H1 (cell line): Measurements from ENCODE around the gene SLC6A12. TPM values are rescaled to one million over a fixed set of nuclear protein-coding genes. Genes with fewer than 3 reads are reported as not detected.

Source experiments
- CTCF ChIA-PET: fragments of 300-600 bp; sonication (Branson Sonifier 250); formaldehyde crosslinking; loops from one replicate; lab custom pipeline; 2021; ENCODE audit not compliant: partially characterized antibody; lab: Charles Lee
- POLR2A ChIA-PET: fragments of 300-600 bp; sonication (Branson Sonifier 250); formaldehyde crosslinking; loops from one replicate; lab custom pipeline; 2021; ENCODE audit warnings: inconsistent platforms; ENCODE audit not compliant: partially characterized antibody; lab: Charles Lee
- DNase-seq, 2 experiments: peaks; one replicate each; pipeline versions ENCODE4 v3.0.0 to v3.0.0-alpha.2; 2010 to 2022; ENCODE audit warnings: low spot score in 2 of 2, low read depth in 1 of 2, mixed read lengths in 1 of 2
- FAIRE-seq: peaks from 2 replicates; lab custom pipeline; 2011; peaks lifted over from hg19 to GRCh38; lab: Jason Lieb, UNC
- H2AFZ ChIP-seq: 2 replicates; pipeline ENCODE4 v1.8.1; 2012; ENCODE audit warnings: low read length, inconsistent platforms
- H2AK5ac ChIP-seq: 2 replicates; pipeline ENCODE4 v1.6.1; 2013; ENCODE audit warnings: low read depth, low read length
- H2BK120ac ChIP-seq: replicated peaks from 2 replicates; pipeline ENCODE3; 2013; ENCODE audit warnings: low read depth, low read length, inconsistent platforms
- H2BK12ac ChIP-seq: 2 replicates; pipeline ENCODE4 v1.6.1; 2013; ENCODE audit warnings: low read depth, low read length
- H2BK15ac ChIP-seq: 2 replicates; pipeline ENCODE4 v1.6.1; 2013; ENCODE audit warnings: low read length
- H2BK20ac ChIP-seq: 2 replicates; pipeline ENCODE4 v1.6.1; 2013; ENCODE audit warnings: low read length
- H2BK5ac ChIP-seq: 2 replicates; pipeline ENCODE4 v1.6.1; 2013; ENCODE audit warnings: low read depth, low read length
- H3K14ac ChIP-seq: 2 replicates; pipeline ENCODE4 v1.6.1; 2013; ENCODE audit warnings: inconsistent platforms; ENCODE audit not compliant: insufficient read length
- H3K18ac ChIP-seq: 2 replicates; pipeline ENCODE4 v1.6.1; 2013; ENCODE audit warnings: low read length; ENCODE audit errors: extremely low read depth
- H3K23ac ChIP-seq: 2 replicates; pipeline ENCODE4 v1.6.1; 2013; ENCODE audit warnings: inconsistent platforms; ENCODE audit not compliant: insufficient read length
- H3K23me2 ChIP-seq: 2 replicates; pipeline ENCODE4 v1.6.1; 2013; ENCODE audit warnings: low read depth, low read length
- H3K27ac ChIP-seq: 2 replicates; pipeline ENCODE4 v1.6.1; 2011; ENCODE audit warnings: low read depth, low read length, inconsistent platforms
- H3K27me3 ChIP-seq, 4 experiments: replicated peaks in 1 of 4; 1 replicate in 1 of 4; 2 replicates in 3 of 4; pipeline versions ENCODE4 v1.6.1 to v1.8.1; 2011 to 2013; ENCODE audit warnings: low read length in 3 of 4, mild to moderate bottlenecking in 3 of 4, inconsistent platforms in 2 of 4, mixed read lengths in 2 of 4, moderate library complexity in 1 of 4; ENCODE audit not compliant: control insufficient read depth in 3 of 4, insufficient read depth in 3 of 4; ENCODE audit errors: extremely low read depth in 1 of 4
- H3K36me3 ChIP-seq, 4 experiments: 2 replicates each; pipeline versions ENCODE4 v1.6.1 to v1.8.1; 2011 to 2013; ENCODE audit warnings: mild to moderate bottlenecking in 4 of 4, low read length in 3 of 4, moderate library complexity in 2 of 4, control low read depth in 1 of 4, inconsistent platforms in 1 of 4; ENCODE audit not compliant: insufficient read depth in 4 of 4, control insufficient read depth in 2 of 4
- H3K4ac ChIP-seq: replicated peaks from 2 replicates; pipeline ENCODE3; 2013; ENCODE audit warnings: low read length, low read depth, mixed read lengths, inconsistent platforms; ENCODE audit not compliant: insufficient read length
- H3K4me1 ChIP-seq, 4 experiments: replicated peaks in 1 of 4; 1 replicate in 1 of 4; 2 replicates in 3 of 4; pipeline versions ENCODE4 v1.6.1 to v1.8.1; 2011 to 2013; ENCODE audit warnings: low read length in 3 of 4, inconsistent platforms in 2 of 4, mixed read lengths in 1 of 4; ENCODE audit not compliant: insufficient read depth in 4 of 4, control insufficient read depth in 3 of 4
- H3K4me2 ChIP-seq, 2 experiments: 2 replicates each; pipeline versions ENCODE4 v1.6.1 to v1.8.1; 2011 to 2013; ENCODE audit warnings: low read depth in 2 of 2, low read length in 2 of 2, control low read depth in 1 of 2, inconsistent platforms in 1 of 2, mild to moderate bottlenecking in 1 of 2; ENCODE audit not compliant: insufficient read depth in 1 of 2
- H3K4me3 ChIP-seq, 4 experiments: fragments of 200-600, 300-600 bp in 1 of 4; sonication (generic), shearing (Covaris generic), sonication (Bioruptor Twin) in 1 of 4; 2 replicates each; pipeline versions ENCODE4 v1.5.1 to v1.8.1; 2011 to 2016; ENCODE audit warnings: low read length in 4 of 4, low read depth in 3 of 4, control low read depth in 2 of 4, inconsistent platforms in 2 of 4, mild to moderate bottlenecking in 2 of 4, mixed read lengths in 1 of 4, moderate library complexity in 1 of 4; ENCODE audit not compliant: insufficient read depth in 2 of 4; ENCODE audit errors: extremely low read depth in 1 of 4
- H3K56ac ChIP-seq: replicated peaks from 2 replicates; pipeline ENCODE3; 2013; ENCODE audit warnings: low read depth, mild to moderate bottlenecking, mixed read lengths, low read length, inconsistent platforms; ENCODE audit not compliant: insufficient read length
- H3K79me1 ChIP-seq: 2 replicates; pipeline ENCODE4 v1.6.1; 2013; ENCODE audit warnings: low read depth, low read length, control low read depth
- H3K79me2 ChIP-seq, 2 experiments: 2 replicates each; pipeline versions ENCODE4 v1.6.1 to v1.8.1; 2012 to 2013; ENCODE audit warnings: low read length in 2 of 2, mild to moderate bottlenecking in 2 of 2, inconsistent platforms in 1 of 2; ENCODE audit not compliant: insufficient read depth in 2 of 2, control insufficient read depth in 1 of 2
- H3K9ac ChIP-seq, 4 experiments: replicated peaks in 1 of 4; 1 replicate in 1 of 4; 2 replicates in 3 of 4; pipeline versions ENCODE4 v1.6.1 to v1.8.1; 2011 to 2013; ENCODE audit warnings: low read depth in 3 of 4, low read length in 3 of 4, control low read depth in 2 of 4, mild to moderate bottlenecking in 2 of 4, moderate library complexity in 2 of 4, inconsistent platforms in 1 of 4; ENCODE audit errors: extremely low read depth in 1 of 4
- H3K9me3 ChIP-seq, 2 experiments: 2 replicates each; pipeline versions ENCODE4 v1.6.1 to v1.8.1; 2012 to 2013; ENCODE audit warnings: mild to moderate bottlenecking in 2 of 2, moderate library complexity in 2 of 2, control low read depth in 1 of 2, inconsistent platforms in 1 of 2, low read depth in 1 of 2, low read length in 1 of 2, mixed read lengths in 1 of 2; ENCODE audit not compliant: insufficient read depth in 2 of 2
- H4K20me1 ChIP-seq, 2 experiments: replicated peaks in 1 of 2; 2 replicates each; pipeline versions ENCODE3 to v1.8.1; 2011 to 2013; ENCODE audit warnings: inconsistent platforms in 2 of 2, low read length in 2 of 2, mild to moderate bottlenecking in 1 of 2; ENCODE audit not compliant: insufficient read depth in 2 of 2, control insufficient read depth in 1 of 2
- H4K5ac ChIP-seq: 2 replicates; pipeline ENCODE4 v1.6.1; 2013; ENCODE audit warnings: low read length, low read depth, mixed read lengths, inconsistent platforms; ENCODE audit not compliant: insufficient read length
- H4K8ac ChIP-seq: 2 replicates; pipeline ENCODE4 v1.8.0; 2013; ENCODE audit warnings: mild to moderate bottlenecking, moderate library complexity, low read length, inconsistent platforms; ENCODE audit not compliant: insufficient read depth; ENCODE audit errors: extremely low read depth
- H4K91ac ChIP-seq: replicated peaks from 2 replicates; pipeline ENCODE3; 2013; ENCODE audit warnings: low read length, mixed read lengths, inconsistent platforms; ENCODE audit not compliant: insufficient read length
- BCL11A ChIP-seq, 2 experiments: IDR thresholded peaks; one replicate each; pipeline ENCODE4 v1.6.1; 2011; ENCODE audit warnings: low read depth in 2 of 2, low read length in 2 of 2, mild to moderate bottlenecking in 2 of 2
- CEBPB ChIP-seq: IDR thresholded peaks from 2 replicates; pipeline ENCODE4 v1.6.1; 2012; ENCODE audit warnings: low read depth, low read length
- E2F6 ChIP-seq: IDR thresholded peaks from 2 replicates; pipeline ENCODE4 v1.6.1; 2012; ENCODE audit warnings: inconsistent platforms
- EZH2 ChIP-seq: fragments of 200-600 bp; sonication (generic); IDR thresholded peaks from 2 replicates; pipeline ENCODE4 v1.7.1; 2012; ENCODE audit warnings: low read depth, mild to moderate bottlenecking, moderate library complexity, low read length, inconsistent platforms; ENCODE audit not compliant: severe bottlenecking
- JUN ChIP-seq: IDR thresholded peaks from 2 replicates; pipeline ENCODE4 v1.6.1; 2011; ENCODE audit warnings: low read depth, mild to moderate bottlenecking, improper control_type of control experiment, low read length
- KDM1A ChIP-seq: fragments of 200-600, 300-600 bp; sonication (generic); IDR thresholded peaks from 2 replicates; pipeline ENCODE4 v1.7.1; 2016; ENCODE audit warnings: mild to moderate bottlenecking, low read length, borderline replicate concordance
- KDM4A ChIP-seq: IDR thresholded peaks from one replicate; pipeline ENCODE4 v1.7.1; 2012; ENCODE audit warnings: low read depth, mild to moderate bottlenecking, moderate library complexity, low read length, inconsistent platforms; ENCODE audit not compliant: severe bottlenecking
- MAFK ChIP-seq: IDR thresholded peaks from 2 replicates; pipeline ENCODE4 v1.6.1; 2012; ENCODE audit warnings: low read depth, mild to moderate bottlenecking, improper control_type of control experiment, low read length
- SP1 ChIP-seq: IDR thresholded peaks from 2 replicates; pipeline ENCODE4 v1.6.1; 2011; ENCODE audit warnings: low read depth, low read length
- TAF1 ChIP-seq: IDR thresholded peaks from 2 replicates; pipeline ENCODE4 v1.6.1; 2011; ENCODE audit warnings: mild to moderate bottlenecking, low read depth, low read length
- TAF7 ChIP-seq: optimal IDR thresholded peaks from 2 replicates; pipeline ENCODE3; 2011; ENCODE audit warnings: low read depth, mild to moderate bottlenecking, inconsistent platforms, low read length, moderate library complexity, borderline replicate concordance
- TCF12 ChIP-seq: IDR thresholded peaks from 2 replicates; pipeline ENCODE4 v1.6.1; 2011; ENCODE audit warnings: low read depth, mild to moderate bottlenecking, low read length
- ZNF274 ChIP-seq: IDR thresholded peaks from 2 replicates; pipeline ENCODE4 v1.7.0; 2012; ENCODE audit warnings: low read length, borderline replicate concordance; ENCODE audit errors: extremely low read depth
- WGBS, 2 experiments: shearing (Covaris generic) in 1 of 2; methylation state at CpG; one replicate each; pipeline versions ENCODE4 v1.1.6 to v1.1.7; 2013 to 2015; ENCODE audit warnings: low lambda C conversion rate in 2 of 2, mixed read lengths in 2 of 2, inconsistent platforms in 1 of 2, low coverage in 1 of 2, missing lambda C conversion rate in 1 of 2; ENCODE audit not compliant: insufficient replicate concordance in 2 of 2, insufficient coverage in 1 of 2, insufficient read length in 1 of 2; ENCODE audit errors: extremely low coverage in 1 of 2, missing lambda C conversion rate in 1 of 2; 5-methylcytosine and 5-hydroxymethylcytosine counted together
- polyA plus RNA-seq, 7 experiments: library from polyadenylated mRNA; depleted of rRNA in 3 of 7; stranded (reverse) in 5 of 7; unstranded in 2 of 7; fragments of >200 nt in 5 of 7; fragments of 200-250 nt in 2 of 7; gene quantifications; 1 replicate in 5 of 7; 2 replicates in 1 of 7; 4 replicates in 1 of 7; pipeline versions ENCODE4 v1.2.1 to v1.2.3, GENCODE V29; 2011 to 2013; ENCODE audit warnings: missing spikeins in 2 of 7, mixed read lengths in 2 of 7
- total RNA-seq: library from RNA; stranded (reverse); fragmentation: NEBNext Ultra II Directional; extraction: Animal tissue kit (Norgen Biotek cat#: 25700); gene quantifications from 2 replicates; pipeline ENCODE4 v1.2.1, GENCODE V29; 2021

SLC6A12 gene
- total and polyA plus RNA-seq, 2 of the 8 experiments (the other 6 are each of a cell fraction or from before 2014, with no cell fraction given), result 0.70 to 1.1 TPM

- Histone ChIP-seq H3K79me1 (no peaks in the 10 kb centered on the region), H3K14ac (no peak overlapping the region), H3K56ac (no peak overlapping the region), H3K9me3 (no peaks in the 10 kb centered on the region; a peak in 1 of 4 replicates), H4K91ac (no peak overlapping the region), H2AFZ (no peak overlapping the region), H3K4ac (no peak overlapping the region), H3K4me3 (no peak overlapping the region), H2BK15ac (no peak overlapping the region), H3K36me3 (no peaks in the 10 kb centered on the region), H3K18ac (no peak overlapping the region), H2BK12ac (no peak overlapping the region), H4K8ac (no peak overlapping the region), H3K23ac (no peak overlapping the region), H3K23me2 (peaks cover 2% of the 10 kb centered on the region; the same call in 1 of the 2 replicates), H4K5ac (no peak overlapping the region), H2BK20ac (no peak overlapping the region), H2BK120ac (no peak overlapping the region), H3K4me2 (no peak overlapping the region; a peak in 1 of 4 replicates), H4K20me1 (no peaks in the 10 kb centered on the region), H2BK5ac (no peak overlapping the region), H2AK5ac (no peak overlapping the region), H3K4me1 (peaks cover 0 to 3% (median 2%) of the 10 kb centered on the region in 4 experiments; a peak in 2 of 7 replicates), H3K27me3 (peaks cover 0 to 15% (median 5%) of the 10 kb centered on the region in 4 experiments; a peak in 5 of 7 replicates), H3K79me2 (no peaks in the 10 kb centered on the region), H3K9ac (no peak overlapping the region), H3K27ac (no peak overlapping the region)
- 85% methylated on average over 6 of the region's 6 CpGs; no CpG with 5 or more reads in 1 of the 2 experiments for WGBS, 2 experiments
- ChIA-PET POLR2A (interaction anchor here (1.2 to 2.1 kb wide), 2 partner anchors 16 to 23 kb away, joined by 4 read pairs; no protein-coding TSS in a partner anchor), CTCF (interaction anchor here (0.7 to 7.0 kb wide), 23 partner anchors 10 to 105 kb away, joined by 3 to 71 read pairs (median 6); partner anchors contain the start of gene SLC6A12)
- DNase-seq (no peak), FAIRE-seq (no peak)
- TF ChIP-seq BCL11A (IDR thresholded peaks at IDR 0.05; ENCODE audit: low read depth in 2 of 2, low read length in 2 of 2) (no peak), JUN (no peak), CEBPB (no peak), MAFK (no peak), TCF12 (no peak), E2F6 (no peak), KDM1A (no peak), SP1 (no peak), TAF7 (no peak), TAF1 (no peak), KDM4A (no peak), EZH2 (no peak), ZNF274 (no peak)
Observed at GRCh38 chr12:189622-189962, 24.4 kb downstream of the SLC6A12 start.
